Measurements from ENCODE around the gene TOR1AIP1.

- TF ChIP-seq CTCF (conservative IDR thresholded peaks at IDR 0.05) (no peak), EZH2 (IDR thresholded peaks at IDR 0.05; ENCODE audit: low read depth) (no peak)
Measured at GRCh38 chr1:179881642-179882252, 338 bp upstream of the TOR1AIP1 start.
